Placental pericyte (primary cell): ENCODE measurements around the gene AP1B1. TPM values are rescaled to one million over a fixed set of nuclear protein-coding genes. Genes with fewer than 3 reads are reported as not detected.

Experiments used
- small RNA-seq: library from RNA; depleted of rRNA; stranded (forward); fragments of <200 nt; gene quantifications from one replicate; pipeline ENCODE3, GENCODE V24; 2012; ENCODE audit warnings: low replicate concordance
- total RNA-seq: library from RNA; depleted of rRNA; stranded (reverse); fragments of >200 nt; gene quantifications from 2 replicates; pipeline ENCODE4 v1.2.3, GENCODE V29; 2012

Gene AP1B1
- total RNA-seq = 58.9 and 95.5 TPM in 2 replicates

GRCh38 chr22:29387921-29388758 is at the start of gene AP1B1:
Gene AP1B1, minus strand, starts transcription at chr22:29388570. Its CDS starts 21,327 bp downstream, at chr22:29367243.

GRCh38 chr22:29315286-29316140 is 72.9 kb downstream of the AP1B1 start, which contains the start of gene RASL10A:
Gene RASL10A, minus strand, starts transcription at chr22:29315697. Its CDS starts 451 bp downstream, at chr22:29315246.

GRCh38 chr22:29306175-29306834 is 82.1 kb downstream of the AP1B1 start, which contains the start of gene GAS2L1:
Gene GAS2L1, plus strand, starts transcription at chr22:29306650. Its CDS starts 1,456 bp downstream, at chr22:29308106.

Small RNA genes within 50 kb of the gene (small RNA-seq; reads per million reads assigned to genes)
- gene AC000041.1 = not detected
- not detected for gene MIR3653

Other genes starting within 250 kb of the AP1B1 start
- gene EMID1, start 182.7 kb downstream of the AP1B1 start, total RNA-seq = not detected in 2 replicates
- 21.2 and 37.4 TPM in 2 replicates for gene RHBDD3, start 120.6 kb downstream of the AP1B1 start, total RNA-seq
- 154 and 257 TPM in 2 replicates for gene EWSR1, start 120.3 kb downstream of the AP1B1 start, total RNA-seq
- 9.4 and 42.7 TPM in 2 replicates for gene GAS2L1, start 81.9 kb downstream of the AP1B1 start, total RNA-seq
- not detected in 2 replicates for gene RASL10A, start 72.9 kb downstream of the AP1B1 start, total RNA-seq
- gene RFPL1, start 50.0 kb upstream of the AP1B1 start, total RNA-seq = not detected in 2 replicates
- 0.22 and 0.43 TPM in 2 replicates for gene NEFH, start 91.6 kb upstream of the AP1B1 start, total RNA-seq
- gene THOC5, start 165.2 kb upstream of the AP1B1 start, total RNA-seq = 79.6 and 93.0 TPM in 2 replicates
- gene NIPSNAP1, start 192.5 kb upstream of the AP1B1 start, total RNA-seq = 39.6 and 39.9 TPM in 2 replicates
- gene NF2, start 215.1 kb upstream of the AP1B1 start, total RNA-seq = 48.1 and 151 TPM in 2 replicates